Nephron progenitor cell (in vitro differentiated cells): ENCODE measurements around the gene CLIC1.
A peak's percentile ranks its signal among the peaks of the same experiment; 100 is the strongest.

Experiments
- DNase-seq: peaks from one replicate; pipeline ENCODE4 v3.0.0; 2021
- H3K27ac Mint-ChIP-seq: 2 replicates; pipeline ENCODE4 v1.8.0; 2021; ENCODE audit warnings: mild to moderate bottlenecking, moderate library complexity, mixed read lengths
- H3K27me3 Mint-ChIP-seq: 2 replicates; pipeline ENCODE4 v1.8.0; 2021; ENCODE audit warnings: mild to moderate bottlenecking, low read depth, mixed read lengths; ENCODE audit not compliant: poor library complexity
- H3K36me3 Mint-ChIP-seq: 2 replicates; pipeline ENCODE4 v1.8.0; 2021; ENCODE audit warnings: low read depth, mixed read lengths
- H3K4me1 Mint-ChIP-seq: 2 replicates; pipeline ENCODE4 v1.8.0; 2021; ENCODE audit warnings: mixed read lengths
- H3K4me3 Mint-ChIP-seq: 2 replicates; pipeline ENCODE4 v1.8.0; 2021; ENCODE audit warnings: mild to moderate bottlenecking, moderate library complexity, mixed read lengths
- H3K9me3 Mint-ChIP-seq: 2 replicates; pipeline ENCODE4 v1.8.0; 2021; ENCODE audit warnings: mild to moderate bottlenecking, moderate library complexity, mixed read lengths
- CTCF ChIP-seq: fragments of 200-600 bp; sonication (generic); IDR thresholded peaks from 2 replicates; pipeline ENCODE4 v1.5.0; 2021; ENCODE audit warnings: antibody characterized with exemption

CLIC1 gene

DNA sequence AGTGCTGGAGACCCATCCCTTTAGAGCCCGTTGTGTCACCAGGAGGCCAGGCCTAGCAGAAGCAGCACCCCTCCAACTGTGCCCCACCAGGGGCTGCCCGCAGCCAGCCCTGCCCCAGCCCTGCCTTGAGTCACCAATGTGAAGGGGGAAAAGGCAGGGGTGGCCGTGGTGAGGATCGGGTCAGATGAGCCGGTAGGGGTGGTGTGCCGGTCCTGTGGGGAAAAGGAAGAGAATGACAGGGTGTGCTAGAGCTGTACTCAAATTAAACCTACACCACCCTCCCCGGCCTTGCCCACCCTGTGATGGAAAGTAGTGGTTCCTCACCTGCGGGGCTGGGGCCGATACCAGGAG, 29.2 kb upstream of the CLIC1 start:
- H3K36me3 Mint-ChIP-seq, result peaks cover 24% of the 10 kb centered on the region
- peaks cover 49% of the 10 kb centered on the region for H3K4me1 Mint-ChIP-seq
- H3K27ac Mint-ChIP-seq, result no peak overlapping the region
- H3K9me3 Mint-ChIP-seq, result no peaks in the 10 kb centered on the region
- peaks cover 8% of the 10 kb centered on the region for H3K27me3 Mint-ChIP-seq
- DNase-seq, result no peak
- no peak overlapping the region for H3K4me3 Mint-ChIP-seq
- TF ChIP-seq CTCF, result no peak

- Mint-ChIP-seq H3K9me3 (no peaks in the 10 kb centered on the region), H3K27ac (no peak overlapping the region), H3K27me3 (peaks cover 8% of the 10 kb centered on the region), H3K4me1 (peaks cover 49% of the 10 kb centered on the region), H3K4me3 (no peak overlapping the region), H3K36me3 (peaks cover 38% of the 10 kb centered on the region)
- no peak for DNase-seq
- no peak for TF ChIP-seq CTCF
These were observed 27.9 kb upstream of the CLIC1 start for GRCh38 chr6:31764198-31764597.

DNA sequence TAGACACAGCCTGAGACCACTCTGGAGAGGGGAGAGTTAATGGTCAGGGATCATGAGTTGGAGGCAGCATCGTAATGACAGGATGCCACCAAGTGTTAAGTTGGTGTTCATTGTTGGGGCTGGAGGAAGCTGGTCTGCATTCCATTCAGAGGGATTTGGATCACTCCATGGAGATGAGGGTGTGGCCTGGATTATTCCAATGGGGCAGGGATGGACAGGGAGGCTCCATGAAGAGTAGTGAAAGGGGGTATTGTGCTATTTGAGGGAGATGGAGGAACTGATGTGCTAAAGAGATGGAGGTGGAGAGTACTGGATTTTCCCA, 27.2 kb upstream of the CLIC1 start:
- DNase-seq, result no peak
- TF ChIP-seq CTCF, result no peak
- Mint-ChIP-seq H3K4me1 (peaks cover 49% of the 10 kb centered on the region), H3K27ac (peak overlapping the region; percentile 33), H3K4me3 (no peak overlapping the region), H3K27me3 (peaks cover 8% of the 10 kb centered on the region), H3K9me3 (no peaks in the 10 kb centered on the region), H3K36me3 (peaks cover 44% of the 10 kb centered on the region)

DNA sequence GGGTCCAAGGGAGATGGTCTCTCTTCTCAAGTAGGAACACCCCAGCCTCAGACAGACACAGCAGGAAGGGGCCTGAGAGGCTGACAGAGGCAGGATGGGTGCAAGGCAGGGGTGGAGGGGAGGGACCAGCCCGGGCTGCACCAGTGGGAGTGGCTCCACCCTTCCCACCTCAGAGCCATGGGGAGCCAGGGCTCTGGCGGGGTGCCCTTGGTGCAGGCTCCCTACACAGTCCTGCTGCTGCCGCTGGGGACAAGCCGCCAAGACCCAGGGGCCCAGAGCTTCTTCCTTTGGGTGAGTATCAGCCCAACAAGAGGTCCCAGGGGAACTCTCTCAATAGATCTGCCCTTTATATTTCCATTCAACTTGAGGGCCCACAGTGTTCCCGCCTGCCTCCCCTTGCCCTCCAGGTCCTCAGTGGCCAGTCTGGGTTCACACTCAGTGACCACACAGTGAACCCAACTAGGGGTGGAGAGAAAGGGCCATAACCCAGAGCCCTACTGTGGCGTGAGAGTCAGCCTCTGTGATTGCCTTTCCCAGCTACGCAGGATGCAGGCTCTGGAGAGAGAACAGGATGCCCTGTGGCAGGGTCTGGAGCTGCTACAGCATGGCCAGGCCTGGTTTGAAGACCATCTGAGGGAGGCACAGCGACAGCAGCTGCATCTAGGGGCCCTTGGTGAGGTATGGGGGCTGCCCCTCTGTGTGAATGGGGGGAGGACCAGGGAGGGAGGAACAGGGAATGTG, 26.7 kb upstream of the CLIC1 start:
- H3K36me3 Mint-ChIP-seq, result peaks cover 49% of the 10 kb centered on the region
- H3K9me3 Mint-ChIP-seq, result no peaks in the 10 kb centered on the region
- H3K27ac Mint-ChIP-seq, result peak overlapping the region; percentile 33
- no peak overlapping the region for H3K4me3 Mint-ChIP-seq
- peaks cover 49% of the 10 kb centered on the region for H3K4me1 Mint-ChIP-seq
- TF ChIP-seq CTCF, result no peak
- peaks cover 11% of the 10 kb centered on the region for H3K27me3 Mint-ChIP-seq
- DNase-seq, result no peak

- Mint-ChIP-seq H3K4me1 (peaks cover 47% of the 10 kb centered on the region), H3K36me3 (peaks cover 52% of the 10 kb centered on the region), H3K4me3 (no peak within 1 kb of the TSS), H3K9me3 (no peaks in the 10 kb centered on the region), H3K27me3 (peaks cover 11% of the 10 kb centered on the region), H3K27ac (peak within 1 kb of the TSS; percentile 33)
- no peak for TF ChIP-seq CTCF
- no peak for DNase-seq
These were observed 26.0 kb upstream of the CLIC1 start, which contains the start of gene SAPCD1 for GRCh38 chr6:31762356-31762755. TSS of gene SAPCD1 (plus strand) at chr6:31762656. CDS start at chr6:31763055, 399 bp downstream.

GRCh38 chr6:31761343-31761742, 25.0 kb upstream of the CLIC1 start:
- H3K36me3 Mint-ChIP-seq, result peaks cover 52% of the 10 kb centered on the region
- no peaks in the 10 kb centered on the region for H3K9me3 Mint-ChIP-seq
- peaks cover 36% of the 10 kb centered on the region for H3K4me1 Mint-ChIP-seq
- peaks cover 11% of the 10 kb centered on the region for H3K27me3 Mint-ChIP-seq
- no peak for TF ChIP-seq CTCF
- DNase-seq, result no peak
- H3K4me3 Mint-ChIP-seq, result no peak overlapping the region
- H3K27ac Mint-ChIP-seq, result no peak overlapping the region
